DMS114 treated with DMSO at 0.1 percent for 48 hours (cell line): ENCODE results near the gene CMTM8.

Source experiments
- DNase-seq: peaks from one replicate; lab custom pipeline; 2025; ENCODE audit not compliant: unreplicated experiment; lab: John Stamatoyannopoulos, UW

The CMTM8 gene

DNA sequence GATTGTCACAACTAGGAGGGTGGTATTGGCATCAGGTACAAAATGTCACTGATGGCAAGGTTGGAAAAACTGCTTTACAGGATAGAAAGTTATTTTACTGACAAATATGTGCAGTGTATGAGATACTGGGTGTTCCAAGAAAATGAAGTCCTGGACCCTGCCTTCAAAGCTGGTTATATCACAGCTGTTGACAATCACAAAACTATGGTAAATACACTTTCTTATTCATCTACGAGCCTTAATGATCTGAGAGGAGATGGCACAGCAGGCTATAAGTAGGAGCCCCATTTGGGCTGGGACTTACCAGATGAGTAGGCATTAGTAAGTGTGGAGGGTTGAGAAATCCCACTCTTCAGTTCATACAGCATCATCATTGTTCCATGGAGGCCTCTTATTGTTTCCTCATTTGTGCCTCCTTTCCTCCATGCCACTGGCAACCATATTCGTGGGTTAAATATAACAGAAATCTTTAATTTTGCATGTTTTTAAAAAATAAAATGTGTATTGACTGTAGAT is 66.9 kb downstream of the CMTM8 start:
- DNase-seq, result no peak

DNA sequence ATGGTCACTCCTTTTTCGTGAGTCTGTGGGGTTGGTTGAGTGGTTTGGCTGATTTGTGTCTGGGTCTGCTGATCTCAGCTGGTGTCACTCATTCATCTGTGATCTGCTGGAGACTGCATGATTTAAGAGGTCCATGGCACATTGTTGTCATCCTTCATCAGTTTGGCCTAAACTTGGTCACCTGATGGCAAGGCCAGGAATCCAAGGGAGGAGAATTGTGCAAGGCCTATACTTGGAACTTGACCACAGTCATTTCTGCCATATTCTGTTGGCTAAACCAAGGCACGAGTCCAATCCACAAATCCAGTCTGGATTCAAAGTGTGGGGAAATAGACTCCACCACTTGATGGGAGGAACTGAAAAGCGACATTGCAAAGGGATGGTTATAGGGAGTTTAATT is 67.6 kb downstream of the CMTM8 start:
- no peak for DNase-seq

DNA sequence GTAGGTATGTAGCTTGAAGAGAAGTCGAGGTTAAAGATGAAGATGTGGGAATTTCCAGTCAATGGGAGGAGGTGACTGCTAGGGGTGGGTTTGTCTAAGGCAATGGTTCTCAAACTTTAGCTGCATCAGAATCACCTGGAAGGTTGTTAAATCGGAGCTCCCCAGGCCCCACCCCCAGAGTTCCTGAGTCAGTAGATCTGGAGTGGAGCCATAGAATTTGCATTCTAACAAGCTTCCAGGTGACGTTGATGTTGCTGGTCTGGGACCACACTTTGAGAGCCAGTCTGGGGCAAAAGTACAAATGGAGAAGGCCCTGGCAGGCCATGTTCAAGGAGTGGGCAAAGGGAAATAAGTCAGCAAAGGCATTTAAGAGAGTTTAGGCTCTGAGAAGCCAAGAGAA is 69.1 kb downstream of the CMTM8 start:
- DNase-seq, result no peak

DNA sequence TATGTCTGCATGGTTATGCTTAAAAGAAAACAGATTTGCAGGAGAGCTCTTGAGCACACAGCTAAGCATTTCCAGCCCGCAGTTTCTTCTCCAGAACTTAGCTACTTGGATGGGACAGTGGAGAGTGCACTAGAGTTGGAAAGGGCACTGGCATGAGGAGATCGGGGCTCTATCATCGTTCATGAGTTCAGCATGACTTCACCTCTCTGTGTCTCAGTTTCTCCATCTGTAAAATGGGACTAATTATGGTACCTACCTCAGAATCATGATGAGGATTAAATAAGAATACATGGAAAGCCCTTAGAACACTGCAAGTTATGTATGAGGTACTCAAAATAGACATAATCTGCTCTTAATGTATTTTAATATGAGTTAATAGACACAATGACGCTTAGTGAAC is 69.9 kb downstream of the CMTM8 start:
- DNase-seq, result no peak

DNA sequence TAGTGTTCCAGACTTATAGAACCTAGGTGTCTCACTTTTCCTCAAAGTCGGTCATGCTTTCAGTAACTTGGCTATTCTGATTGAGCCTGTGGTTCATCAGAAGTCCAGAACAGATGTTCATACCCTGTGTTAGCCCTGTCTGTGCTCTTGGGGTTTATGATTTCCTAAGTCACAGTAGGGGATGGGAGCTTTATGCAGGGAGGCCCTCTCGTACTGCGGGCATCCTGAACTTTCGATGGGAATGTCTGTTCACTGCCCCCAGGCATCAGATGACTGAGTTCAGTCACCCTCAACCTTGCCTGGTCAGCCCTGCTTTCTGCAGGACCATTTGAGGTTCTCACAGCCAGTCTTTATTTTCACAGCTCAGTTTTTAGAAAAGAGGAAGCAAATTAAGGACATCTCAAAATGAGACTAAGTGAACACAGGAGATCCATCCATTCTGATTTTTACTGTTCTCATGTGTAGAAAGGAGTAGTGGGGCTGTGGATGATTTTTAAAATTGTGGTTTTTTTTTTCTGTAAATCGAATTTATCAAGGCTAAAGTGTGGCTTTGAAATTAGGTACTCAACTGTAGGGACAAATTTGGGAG is 71.3 kb downstream of the CMTM8 start:
- DNase-seq, result no peak

DNA sequence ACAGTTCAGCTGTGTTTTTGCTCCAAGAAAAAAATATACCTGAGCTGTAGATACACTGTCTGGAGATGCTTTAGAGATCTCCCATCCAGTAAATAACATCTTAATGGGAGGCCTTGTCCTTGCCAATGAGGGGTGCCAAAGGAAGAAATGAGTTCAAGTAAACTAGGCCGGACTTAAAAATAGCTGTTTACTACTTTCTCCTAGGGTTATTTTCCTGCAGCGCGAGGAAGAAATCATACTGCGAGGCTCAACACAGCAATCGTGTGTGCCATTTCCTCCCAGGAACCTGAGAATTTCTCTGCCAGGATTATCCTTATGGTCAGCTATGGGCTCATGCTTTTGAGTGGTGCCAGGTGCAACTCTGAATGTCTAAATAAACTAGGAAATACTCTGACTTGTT is 71.9 kb downstream of the CMTM8 start:
- DNase-seq, result no peak

DNA sequence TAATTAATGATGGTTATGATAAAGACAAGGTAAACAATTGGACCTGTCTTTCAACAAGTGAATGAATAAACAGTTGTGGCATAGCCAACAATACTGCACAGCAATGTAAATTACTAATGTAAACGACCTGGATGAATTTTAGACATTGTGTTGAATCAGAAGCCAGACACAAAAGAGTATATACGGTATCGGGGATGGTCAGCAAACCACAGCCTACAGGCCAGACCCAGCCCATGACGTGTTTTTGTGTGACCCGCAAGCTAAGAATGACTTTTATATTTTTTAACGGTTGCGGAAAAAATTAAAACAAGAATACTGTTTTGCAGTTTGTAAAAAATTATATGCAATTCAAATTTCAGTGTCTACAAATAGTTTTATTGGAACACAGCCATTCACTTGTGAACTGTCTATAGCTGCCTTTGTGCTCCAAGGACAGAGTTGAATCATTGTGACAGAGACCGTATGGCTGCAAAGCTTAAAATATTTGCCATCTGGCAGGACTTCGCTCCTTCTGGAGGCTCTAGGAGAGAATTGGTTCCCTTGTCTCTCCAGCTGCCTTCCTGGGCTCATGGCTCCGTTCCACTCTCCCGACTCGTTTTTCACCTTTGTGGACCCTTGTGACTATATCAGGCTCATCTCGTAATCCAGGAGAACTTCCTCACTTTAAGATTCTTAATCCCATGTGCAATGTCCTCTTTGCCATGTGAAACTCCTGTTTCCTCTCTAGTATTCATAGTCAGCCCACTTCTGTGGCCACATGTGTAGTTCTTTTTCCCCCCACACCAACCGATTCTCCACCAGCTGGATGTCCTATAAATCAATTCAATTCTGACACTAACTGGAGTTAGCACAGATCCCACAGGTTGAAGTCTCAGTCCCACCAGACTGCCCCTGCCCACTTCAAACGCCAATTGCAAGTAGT is 72.7 kb downstream of the CMTM8 start:
- DNase-seq, result no peak

DNA sequence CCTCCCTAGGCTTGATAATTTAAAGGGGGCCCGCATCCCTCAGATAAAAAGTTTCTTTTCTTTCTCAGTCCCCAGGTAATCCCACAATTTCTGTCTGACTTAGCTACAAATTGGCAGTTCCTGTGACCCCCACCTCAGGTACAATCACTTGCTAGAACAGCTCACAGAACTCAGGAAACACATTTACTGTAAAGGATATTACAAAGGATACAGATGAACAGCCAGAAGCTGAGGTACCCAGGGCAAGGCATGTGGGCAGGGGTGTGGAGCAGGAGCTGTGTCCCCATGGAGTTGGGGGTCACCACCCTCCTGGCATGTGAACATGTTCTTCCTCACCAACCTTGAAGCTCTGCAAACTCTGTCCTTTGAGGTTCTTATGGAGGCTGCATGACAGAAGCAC is 73.8 kb downstream of the CMTM8 start:
- no peak for DNase-seq

DNA sequence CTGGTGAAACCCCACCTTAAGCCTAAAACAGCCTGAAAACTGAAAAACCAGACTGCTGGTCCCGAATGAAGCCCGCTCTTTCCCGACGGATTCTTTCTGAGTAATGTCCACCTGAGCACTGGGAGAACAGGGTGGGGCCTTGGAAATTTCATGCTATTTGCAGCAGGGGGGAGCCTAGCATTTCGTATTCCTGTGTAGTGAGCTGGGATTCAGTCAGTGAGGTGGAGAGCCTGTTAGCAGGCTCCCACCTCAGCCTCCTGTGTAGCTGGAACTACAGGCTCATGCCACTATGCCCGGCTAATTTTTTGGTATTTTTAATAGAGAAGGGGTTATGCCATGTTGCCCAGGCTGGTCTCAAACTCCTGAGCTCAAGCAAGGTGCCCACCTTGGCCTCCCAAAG is 74.7 kb downstream of the CMTM8 start:
- DNase-seq, result no peak

DNA sequence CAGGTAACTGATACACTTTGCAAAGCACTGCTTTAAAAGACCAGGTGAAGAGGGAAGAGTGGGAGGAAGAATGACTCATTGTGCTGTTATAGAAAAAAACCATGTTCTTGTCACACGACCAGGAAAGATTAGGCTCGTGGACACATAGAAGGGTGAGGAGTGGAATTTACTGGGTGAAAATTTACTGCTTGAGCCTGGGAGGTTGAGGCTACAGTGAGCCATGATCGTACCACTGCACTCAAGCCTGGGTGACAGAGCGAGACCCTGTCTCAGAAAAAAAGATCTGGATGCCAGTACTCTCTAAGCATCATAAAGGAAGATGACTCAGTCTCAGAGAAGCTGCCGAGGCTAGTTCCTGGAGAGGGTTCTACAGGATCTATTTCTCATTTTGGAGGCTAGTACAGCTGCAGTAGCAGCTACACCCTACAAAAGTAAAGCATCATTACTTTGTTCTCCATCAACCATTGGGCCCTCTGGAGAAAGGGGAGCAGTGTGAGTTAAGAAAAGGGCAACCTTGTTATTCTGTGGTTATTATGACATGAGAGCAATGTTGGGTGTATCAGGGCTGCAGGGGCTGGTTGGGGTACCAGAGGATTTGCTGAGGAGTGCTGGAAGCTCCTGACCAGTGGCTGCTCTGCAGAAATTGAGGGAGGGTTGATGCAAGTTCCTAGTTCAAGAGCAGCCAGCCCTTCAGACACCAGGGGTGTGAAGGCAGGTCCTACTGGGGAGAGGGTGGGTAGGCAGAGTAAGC is 75.4 kb downstream of the CMTM8 start:
- no peak for DNase-seq

DNA sequence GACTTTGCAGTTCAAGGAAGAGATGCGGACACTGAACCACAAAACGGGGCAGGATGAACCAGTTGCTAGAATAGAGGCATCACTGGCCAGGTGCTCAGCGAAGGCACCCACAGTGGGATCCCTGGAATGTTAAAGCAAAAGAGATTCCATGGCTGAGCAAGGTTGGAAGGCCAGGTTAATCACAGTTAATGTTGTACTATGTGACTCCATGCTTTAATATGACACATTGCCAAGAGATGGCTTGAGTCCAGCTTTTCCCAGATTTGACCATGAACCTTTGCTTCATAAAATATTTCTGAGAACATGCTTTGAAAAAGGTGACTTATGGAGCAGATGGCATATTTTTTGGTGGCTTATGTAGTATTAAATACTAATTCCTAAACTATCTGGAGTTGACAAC is 77.0 kb downstream of the CMTM8 start:
- no peak for DNase-seq

DNA sequence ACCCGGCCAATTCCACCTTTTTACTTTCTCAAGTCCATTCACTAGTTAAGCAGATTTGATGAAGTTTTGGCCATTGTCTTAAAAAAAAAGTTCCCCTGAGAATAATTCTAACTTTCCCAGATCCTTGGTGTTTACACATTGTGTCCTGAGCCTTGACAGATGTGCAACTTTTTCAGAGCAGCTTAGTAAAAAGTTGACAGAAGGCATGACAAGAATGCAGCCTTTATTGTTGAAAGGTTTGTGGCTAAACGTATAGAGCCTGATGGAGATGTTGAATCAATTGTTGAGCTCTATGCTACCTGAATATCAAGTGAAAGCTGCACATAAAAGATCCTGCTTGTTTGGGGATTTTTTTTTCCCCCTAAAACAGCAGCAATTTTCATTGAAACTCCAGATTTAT is 77.8 kb downstream of the CMTM8 start:
- DNase-seq, result no peak

DNA sequence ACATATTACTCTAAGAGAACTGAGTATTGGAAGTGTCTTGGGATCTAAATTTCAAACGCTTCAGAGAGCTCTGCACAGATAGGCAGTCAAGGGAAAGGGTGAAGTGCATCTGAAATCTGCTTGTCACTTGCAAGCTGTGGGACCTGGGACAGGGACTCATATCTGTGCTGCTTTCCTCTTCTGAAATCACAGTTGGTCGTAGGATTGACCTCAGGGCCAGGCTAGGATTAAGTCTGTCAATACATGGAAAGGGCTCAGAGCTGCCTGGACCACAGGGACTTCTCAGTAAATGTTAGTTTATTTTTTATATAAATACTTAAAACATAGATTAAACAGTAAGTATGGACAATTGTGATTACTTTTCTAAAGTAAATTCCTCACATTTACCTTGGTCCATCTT is 78.5 kb downstream of the CMTM8 start:
- no peak for DNase-seq

DNA sequence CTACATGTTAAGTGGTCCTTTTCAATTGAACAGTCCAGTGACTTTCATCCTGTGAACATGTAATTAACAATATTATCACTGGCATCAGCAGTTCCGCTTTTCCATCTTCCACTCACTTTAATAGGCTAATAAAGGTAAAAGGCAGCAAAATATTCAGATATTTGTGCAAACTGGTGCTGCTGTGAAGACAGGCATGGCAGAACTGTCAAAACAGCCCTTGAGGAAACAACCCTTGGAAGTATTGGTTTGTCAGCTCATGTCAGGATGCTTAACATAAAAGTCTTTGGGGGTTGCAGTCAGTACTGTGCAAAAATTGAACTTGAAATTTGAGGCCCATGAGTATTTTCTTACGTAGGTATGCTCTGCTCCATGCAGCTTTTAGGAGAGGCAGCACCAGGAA is 81.1 kb downstream of the CMTM8 start:
- no peak for DNase-seq

DNA sequence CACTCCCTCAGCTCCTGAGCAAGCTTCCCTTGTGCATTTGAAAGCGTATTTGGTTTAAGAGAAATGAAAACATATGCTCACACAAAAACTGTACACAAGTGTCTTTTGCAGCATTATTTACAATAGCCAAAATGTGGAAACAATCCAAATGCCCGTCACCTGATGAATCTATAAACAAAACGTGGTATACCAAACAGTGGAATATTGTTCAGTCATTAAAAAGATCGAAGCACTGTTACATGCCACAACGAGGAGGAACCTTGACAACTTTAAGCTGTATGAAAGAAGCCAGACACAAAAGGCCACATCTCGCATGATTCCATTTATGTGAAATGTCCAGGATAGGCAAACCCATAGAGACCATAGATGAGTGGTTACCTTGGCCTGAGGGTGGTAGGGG is 81.6 kb downstream of the CMTM8 start:
- no peak for DNase-seq

DNA sequence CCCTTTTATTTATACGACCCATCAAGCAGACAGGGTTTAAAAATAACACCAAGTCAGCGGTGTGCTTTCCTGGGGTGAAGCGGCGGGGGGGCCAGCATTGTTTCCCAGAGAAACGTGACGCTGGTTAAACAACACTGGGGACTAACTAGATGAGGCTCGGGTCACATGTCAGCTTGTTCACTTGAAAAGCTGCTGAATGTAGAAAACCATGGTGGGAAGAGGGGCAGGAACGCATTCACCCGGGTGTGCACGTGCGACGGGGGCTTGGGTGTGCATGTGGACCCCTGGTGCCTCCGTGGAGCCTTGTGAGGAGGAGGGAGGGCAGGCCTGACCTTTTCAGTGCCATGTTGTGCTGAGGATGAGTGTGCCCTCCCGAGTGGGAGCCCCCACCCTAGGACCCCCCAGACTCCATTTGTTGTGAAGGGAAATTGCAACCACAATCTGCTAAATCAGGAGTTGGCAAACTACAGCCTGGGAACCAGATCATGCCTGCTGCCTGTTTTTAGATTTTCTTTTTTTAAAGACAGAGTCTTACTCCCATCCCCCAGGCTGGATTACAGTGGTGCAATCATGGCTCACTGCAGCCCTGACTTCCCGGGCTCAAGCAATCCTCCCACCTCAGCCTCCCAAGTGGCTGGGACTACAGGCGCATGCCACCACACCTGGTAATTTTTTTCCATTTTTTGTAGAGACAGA is 82.8 kb downstream of the CMTM8 start:
- no peak for DNase-seq

DNA sequence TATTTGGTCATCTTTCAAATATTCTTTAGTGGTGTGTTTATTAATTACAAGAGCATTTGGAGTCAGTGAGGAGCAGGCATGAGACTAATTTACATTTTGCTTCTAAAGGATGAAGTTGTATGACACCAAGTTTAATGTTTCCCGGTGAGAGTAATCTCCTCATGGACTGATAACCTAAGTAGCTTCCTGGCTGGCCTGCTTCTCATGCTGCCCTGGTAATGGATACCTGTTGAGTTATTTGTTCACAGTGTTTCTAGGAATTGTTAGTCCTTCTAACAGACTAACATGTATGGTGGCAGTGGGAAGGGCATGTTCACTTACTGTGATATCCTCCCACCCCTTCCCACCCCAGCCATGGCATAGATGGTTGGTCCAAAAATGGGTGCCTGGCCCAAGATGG is 83.8 kb downstream of the CMTM8 start:
- no peak for DNase-seq

DNA sequence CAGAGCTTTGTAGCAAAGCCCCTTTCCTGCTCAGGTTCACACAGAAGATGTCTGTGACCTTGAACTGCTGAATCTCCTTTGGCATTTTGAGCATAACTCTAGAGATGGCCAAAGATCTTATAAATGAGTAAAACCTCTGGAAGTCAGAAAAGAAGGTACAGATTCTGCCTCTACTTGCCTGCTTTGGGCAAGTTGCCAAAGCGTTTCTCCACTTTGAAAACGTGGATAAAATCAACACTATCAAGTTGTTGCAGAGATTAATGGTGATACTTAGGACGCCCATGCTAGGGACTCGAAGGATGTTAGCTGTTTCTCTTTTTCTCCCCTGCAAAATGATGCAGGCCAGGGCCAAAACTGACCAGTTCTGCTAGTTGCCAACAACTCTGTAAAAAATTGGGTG is 85.1 kb downstream of the CMTM8 start:
- no peak for DNase-seq

DNA sequence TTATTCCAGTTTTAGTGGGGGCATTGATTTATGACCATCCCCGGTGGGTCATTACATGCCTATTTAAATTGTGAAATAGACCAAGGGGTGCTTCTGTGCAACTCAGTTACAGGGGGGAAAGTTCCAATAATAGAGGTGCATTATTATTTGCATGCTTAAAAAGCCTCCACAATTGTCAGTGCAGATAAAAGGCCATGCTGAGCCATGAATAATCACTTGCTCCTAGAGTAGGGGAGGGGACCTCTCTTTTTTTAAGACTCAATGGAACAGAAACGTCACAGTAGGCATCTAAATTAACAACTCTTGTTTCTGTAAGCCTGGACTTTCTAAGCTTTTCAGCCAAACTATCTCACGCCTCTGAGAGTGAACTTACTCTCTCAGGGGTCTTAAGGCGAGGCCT is 86.7 kb downstream of the CMTM8 start:
- DNase-seq, result no peak

DNA sequence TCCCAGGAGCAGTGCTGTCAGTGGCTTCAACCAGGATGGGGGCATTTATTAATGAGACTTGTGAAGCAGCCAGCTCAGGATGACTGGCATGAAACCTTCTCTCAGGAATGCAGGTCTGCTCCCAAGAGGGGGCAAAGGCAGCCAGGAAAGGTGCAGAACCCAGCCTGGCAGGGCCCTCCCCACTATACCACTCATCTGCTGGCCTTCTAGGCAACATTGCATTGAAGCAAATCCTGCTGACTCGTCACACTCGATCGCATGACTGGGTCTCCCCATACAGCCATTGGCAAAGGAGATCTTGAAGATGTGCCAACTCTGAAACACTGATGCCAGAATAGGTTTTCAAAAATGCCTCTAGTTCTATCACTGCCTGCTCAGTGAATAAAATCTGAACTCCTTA is 87.4 kb downstream of the CMTM8 start:
- DNase-seq, result no peak

DNA sequence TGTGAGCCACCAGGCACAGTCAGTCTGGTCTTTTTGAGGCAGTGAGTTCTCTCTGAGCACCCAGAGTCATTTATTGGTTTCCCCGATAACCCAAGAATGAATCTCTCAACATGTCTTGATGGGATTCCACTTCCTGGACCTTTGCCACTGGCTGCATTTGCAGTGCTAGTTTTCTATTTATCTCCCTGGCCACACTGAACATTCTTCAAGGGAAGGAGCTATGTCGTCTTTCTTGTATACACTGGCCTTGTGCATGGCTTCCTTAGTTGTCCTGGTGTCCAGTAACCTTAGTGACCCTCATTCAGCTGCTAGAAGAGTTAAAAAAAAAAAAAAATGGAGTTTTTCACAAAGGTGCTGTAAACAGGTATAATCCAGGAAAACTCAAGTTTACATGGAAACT is 88.3 kb downstream of the CMTM8 start:
- DNase-seq, result no peak
